HG02938 (cell line): Measurements from ENCODE around the gene RIMOC1.
"Not testable (repeated sequence)": the region's sequence is repeated elsewhere in the genome, so short reads cannot be mapped to it uniquely, and the experiment has no call there.

Experiments used
- ATAC-seq: cut with Tn5 transposase; IDR thresholded peaks from one replicate; pipeline ENCODE4 v1.9.1; 2021; ENCODE audit warnings: mild to moderate bottlenecking, moderate library complexity; ENCODE audit not compliant: unreplicated experiment

Gene RIMOC1

DNA sequence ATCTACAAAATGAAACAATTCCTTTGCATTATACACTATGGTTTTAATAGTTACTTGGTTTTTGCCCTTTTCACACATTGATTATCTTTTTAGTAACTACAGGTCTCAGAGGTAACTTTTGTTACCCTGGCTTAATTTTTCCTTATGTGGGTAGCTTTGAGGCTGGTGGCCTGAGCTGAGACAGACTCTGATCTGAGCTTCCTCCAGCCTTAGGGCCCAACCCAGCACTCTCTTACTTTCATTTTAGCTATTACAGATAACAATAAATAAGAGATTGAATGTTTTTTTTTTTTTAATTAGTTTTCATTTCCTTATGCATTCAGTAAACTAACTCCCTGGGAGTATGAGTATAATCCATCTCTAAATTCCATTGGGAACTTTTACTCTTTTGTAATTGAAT, 18.9 kb upstream of the RIMOC1 start:
- ATAC-seq: no peak

DNA sequence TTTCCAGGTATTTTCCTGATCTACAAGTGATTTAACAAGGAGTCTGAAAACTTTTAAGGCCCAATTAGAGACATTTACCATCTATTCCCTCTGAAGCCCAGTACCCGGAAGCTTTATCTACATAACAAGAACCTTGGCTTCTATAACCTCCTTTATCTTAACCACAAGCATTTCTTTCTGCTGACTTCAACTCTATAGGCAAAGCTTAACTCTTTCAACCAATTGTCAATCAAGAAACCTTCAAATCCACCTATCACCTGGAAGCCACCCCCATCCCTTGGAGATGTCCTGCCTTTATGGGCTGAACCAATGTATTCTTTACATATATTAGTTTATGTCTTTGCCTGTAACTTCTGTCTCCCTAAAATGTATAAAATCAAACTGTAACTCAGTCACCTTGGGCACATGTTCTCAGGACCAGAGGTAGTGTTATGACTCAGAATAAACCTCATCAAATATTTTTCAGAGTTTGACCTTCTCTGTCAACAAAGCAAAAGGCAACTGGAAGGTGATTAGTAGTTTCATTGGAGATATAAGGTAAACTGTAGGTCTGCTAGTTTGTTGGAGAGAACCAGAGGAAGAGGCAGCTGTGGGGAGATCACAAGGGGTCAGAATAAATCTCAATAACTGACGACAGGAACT, 13.0 kb upstream of the RIMOC1 start:
- no peak for ATAC-seq

DNA sequence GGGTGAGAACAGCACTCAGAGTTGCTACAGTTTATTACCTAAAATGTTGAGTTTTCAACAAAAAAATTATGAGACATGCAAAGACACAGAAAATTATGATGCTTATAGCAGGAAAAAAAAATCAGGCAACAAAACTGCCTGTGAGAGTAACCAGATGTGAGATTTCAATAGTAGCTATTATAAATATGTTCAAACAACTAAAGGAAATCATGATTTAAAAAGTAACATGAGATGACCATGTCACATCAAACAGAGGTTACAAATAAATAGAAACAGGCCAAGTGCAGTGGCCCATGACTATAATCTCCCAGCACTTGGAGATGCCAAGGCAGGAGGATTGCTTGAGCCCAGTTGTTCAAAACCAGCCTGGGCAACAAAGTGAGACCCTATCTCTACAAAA, 12.1 kb upstream of the RIMOC1 start:
- no peak for ATAC-seq

DNA sequence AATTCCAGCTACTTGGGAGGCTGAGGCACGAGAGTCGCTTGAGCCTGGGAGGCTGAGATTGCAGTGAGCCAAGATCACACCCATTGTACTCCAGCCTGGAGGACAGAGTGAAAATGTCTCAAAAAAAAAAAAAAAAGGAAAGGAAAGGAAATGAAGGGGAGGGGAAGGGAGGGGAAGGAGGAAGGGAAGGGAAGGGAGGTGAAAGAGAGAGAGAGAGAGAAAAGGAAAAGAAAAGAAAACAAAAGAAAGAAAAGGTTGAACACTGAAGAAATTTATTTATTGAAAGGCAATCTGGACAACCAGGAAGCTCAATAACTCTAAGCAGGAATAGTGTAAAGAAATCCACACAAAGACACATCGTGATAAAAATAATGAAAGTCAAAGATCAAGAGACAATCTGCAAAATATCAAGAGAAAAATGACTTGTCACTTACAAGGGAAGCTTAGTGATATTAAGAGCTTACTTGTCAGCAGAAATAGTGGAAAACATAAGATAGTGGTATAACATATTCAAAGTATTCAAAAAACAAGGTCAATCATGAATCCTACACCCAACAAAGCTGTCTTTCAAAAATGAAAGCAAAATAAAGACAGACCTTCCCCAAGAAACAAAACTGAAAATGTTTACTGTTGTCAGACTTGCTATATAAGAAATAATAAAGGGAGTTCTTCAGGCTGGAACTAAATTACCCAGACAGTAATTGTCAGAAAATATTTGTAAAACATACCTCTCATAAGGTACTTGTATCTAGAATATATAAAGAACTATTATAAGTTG, 10.9 kb upstream of the RIMOC1 start:
- no peak for ATAC-seq

DNA sequence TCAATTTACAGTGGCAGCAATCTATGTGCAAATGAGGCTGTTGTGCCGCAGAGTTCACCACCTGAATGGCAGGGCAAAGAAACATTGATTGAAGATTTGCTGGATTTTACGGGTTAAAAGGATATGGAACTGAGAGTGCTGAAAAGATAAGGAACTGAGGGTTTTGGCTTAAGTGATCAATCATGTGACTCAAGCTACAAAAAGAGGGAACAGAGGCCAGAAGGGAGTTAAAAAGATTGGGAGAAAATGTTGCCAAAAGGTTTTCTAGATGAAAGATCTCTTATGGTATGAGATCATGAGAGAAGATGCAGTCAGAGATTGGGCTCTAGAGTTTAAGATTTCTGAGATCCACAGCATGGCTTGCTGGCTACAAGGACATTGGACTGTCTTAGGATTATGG, 7.9 kb upstream of the RIMOC1 start:
- ATAC-seq: no peak

DNA sequence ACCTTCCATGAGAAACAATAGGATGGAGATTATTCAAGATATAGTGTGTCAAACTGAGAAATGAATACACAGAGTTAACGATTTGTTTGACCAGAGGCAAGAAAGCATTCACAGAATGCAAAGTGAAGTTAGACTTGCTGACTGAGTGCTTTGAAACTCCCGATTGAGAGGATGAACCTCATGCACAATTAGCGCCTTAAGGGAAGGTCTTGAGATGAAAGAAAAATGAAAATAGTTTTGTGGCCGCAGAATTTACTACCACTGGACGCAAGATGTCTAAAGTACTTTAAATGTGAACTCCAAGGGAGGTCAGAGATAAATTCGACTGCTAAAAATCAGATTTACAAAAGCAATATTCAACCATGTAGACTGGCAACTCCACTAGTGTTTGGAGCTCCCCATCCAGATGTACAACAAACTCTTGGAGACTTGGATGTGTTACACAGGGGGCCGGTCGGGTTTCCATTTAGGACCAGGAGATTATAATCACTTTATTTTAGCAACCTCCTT, 707 bp upstream of the RIMOC1 start:
- no peak for ATAC-seq

DNA sequence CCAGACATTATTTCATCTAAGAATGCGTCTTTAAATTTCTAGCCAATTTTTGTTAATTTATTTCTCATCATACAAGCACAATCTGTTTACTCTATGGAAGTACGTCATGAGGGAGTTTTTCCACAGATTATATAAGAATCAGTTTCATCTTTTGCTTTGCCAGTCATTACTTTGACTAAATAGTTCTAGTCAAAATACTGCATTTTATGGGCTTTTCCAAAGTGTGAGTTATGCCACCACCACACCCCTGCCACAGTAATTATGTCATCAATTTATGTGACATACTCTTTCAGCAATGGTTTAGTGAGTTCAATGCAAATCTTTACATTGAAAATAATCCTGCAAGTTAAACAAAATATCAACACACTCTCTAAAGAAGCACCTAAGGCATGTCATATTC, 2.0 kb downstream of the RIMOC1 start:
- no peak for ATAC-seq

DNA sequence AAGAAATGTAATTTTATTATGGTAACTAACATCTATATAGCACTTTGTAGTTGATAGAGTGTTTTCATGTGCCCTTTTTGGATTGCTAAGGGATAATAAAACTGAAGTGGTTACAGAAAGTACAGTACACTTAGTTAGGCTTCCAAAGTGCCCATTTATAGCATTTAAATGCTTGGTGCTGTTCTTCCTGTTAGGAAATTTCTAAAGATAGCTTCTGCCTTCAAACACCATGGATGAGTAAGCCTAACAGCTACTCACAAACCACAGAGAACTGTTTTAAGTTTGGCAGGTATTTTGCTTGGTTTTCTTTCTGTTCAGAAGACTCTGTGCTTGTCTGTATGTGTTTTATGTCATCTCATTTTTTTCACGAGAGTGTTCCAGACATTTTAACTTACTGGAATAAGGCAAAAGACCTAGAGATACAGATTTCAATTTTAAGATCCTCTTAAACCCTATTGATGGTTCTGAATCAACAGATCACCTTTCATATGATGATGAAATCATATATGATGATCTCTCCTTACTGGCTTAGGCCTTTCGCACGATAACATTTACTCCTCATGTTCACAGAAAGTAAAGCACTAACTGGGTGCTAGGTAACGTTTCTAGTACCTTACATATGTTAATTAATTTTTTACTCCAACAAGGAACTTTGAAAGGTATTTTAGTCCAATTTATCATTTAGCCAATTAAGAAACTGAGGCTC, 4.4 kb downstream of the RIMOC1 start:
- ATAC-seq: no peak

DNA sequence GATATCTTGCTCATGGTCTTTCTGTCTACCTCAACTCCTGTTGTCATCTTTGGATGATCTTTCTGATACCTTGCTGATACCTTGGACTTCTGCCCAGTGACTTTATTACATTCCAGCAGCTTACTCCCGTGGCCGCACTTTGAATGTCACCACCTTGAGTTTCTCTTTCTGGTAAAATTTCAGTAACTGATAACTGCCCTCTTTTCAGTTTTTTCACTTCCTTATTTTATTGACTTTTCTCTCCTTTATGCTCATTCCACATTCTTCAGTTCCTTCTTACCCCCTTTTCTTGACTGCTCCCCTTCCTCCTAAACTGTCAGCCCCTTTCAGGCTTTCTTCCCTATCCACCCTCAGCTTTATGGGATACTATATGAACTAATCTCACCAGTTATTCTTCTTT, 14.0 kb downstream of the RIMOC1 start:
- ATAC-seq: peak; percentile 53

DNA sequence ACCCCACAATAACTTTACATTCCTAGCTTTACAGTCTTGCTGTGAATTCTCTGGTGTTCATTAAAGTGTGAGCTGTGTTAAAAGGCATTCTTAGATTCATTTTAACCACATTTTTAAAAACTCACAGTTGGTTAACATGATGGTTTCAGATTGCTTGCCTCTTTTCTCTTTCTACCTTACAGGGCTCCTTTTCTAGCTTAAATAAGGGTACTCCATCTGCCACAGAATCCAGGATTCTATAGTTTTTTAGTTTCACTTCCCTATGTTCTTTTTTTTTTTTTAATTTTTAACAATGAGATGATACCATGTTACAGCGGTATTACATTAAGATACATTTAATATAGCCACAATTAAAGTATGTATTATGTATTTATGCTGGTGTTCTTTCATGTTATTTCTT, 17.0 kb downstream of the RIMOC1 start:
- ATAC-seq: no peak

DNA sequence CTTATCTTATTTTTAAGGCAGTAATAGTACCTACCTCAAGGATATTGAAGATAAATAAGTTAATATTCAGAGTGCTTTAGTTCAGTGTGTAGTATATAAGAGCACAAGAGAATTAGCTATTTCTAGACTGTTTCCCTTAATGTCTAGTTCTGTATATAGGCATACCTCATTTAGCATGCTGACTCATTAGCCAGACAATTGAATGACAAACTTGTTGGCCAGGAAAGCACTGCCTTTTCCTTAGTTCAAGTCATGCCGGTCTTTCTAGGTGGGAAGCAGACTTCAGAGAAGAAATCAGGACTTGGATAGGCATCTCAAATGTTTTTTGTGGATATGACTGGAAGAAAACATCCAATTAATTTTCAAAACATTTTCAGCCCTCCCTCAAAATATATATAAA, 17.7 kb downstream of the RIMOC1 start:
- ATAC-seq: no peak

DNA sequence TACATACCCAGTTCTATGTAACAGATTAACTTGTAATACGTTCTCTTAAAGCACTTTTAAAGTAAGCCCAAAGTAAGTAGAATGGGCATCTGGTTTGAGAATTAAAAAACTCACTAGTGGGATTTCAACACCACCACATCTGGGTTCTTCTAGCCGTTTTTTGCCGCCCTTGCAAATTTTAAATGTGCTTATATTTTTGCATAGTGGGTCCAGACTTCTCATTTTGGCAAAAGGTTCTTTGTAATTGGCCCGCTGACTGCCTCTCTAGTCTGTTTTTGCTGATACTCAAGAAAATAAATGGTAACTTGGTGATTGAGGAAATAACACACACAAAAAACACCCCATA, 20.4 kb downstream of the RIMOC1 start:
- no peak for ATAC-seq

DNA sequence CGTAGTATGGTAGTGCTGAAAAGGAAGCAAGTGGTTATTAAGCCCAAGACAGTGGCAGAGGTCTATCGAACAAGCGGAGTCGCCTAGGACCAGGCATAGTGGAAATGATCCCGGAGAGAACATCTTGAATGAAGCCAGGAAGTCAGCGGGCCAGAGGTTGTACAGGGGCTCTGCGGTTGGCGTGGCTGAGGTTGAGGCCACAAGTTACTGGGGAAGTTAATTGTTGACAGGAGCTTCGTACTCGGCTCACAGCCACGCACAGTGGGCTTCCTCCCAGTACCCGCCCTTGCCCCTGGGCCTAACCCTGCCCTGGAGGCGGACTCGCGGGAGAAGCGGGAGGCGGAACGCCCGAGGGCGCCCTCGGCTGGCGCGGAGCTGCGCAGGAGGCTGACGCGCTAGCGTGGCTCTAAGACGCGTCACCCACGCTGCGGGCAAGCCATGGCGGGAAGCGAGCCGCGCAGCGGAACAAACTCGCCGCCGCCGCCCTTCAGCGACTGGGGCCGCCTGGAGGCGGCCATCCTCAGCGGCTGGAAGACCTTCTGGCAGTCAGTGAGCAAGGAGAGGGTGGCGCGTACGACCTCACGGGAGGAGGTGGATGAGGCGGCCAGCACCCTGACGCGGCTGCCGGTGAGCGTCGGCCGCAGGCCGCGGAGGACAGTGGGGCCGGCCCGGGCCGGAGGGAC, 20.9 kb downstream of the RIMOC1 start, which contains the start of gene FBXO4:
Gene FBXO4, plus strand, starts transcription at position 410 of the 683 bp plus-strand sequence. Its CDS starts 29 bp downstream, at position 439.
- ATAC-seq: peak; percentile 79

DNA sequence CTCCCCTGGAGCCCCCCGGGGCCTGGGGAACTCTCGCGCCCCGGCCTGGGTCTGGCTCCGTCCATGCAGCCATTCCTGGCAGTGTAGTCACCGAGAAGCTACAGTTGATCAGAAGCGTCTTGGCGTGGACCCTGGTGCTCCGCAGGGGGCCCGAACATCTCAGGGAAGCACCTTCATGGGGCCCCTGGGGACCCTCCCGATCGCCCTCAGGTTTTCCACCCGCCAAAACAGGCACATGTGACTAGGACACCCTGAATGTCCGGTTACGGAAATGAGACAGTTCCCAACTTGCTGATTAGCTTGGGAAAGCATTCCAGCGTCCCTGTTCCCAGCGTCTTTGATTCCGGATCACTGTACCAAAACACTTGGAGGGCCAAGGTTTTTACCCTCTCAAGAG, 21.4 kb downstream of the RIMOC1 start:
- ATAC-seq: peak; percentile 28

DNA sequence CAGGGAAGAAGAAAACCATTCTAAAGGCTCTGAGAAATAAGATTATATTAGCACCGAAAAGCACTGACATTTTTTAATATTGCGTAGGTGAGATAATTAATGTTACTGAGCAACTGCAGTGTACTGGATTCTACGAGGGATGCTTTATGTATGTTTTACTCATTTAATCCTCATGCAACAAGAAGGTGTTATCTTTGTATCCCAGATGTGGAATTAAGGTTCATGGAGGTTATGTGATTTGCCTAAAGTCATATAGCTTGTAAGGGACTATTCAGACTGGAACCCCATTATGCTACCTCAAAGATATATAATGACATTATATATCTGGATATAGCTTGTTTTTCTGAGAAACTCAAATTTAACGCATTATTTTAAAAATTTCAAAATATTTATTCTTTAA, 23.5 kb downstream of the RIMOC1 start:
- no peak for ATAC-seq

DNA sequence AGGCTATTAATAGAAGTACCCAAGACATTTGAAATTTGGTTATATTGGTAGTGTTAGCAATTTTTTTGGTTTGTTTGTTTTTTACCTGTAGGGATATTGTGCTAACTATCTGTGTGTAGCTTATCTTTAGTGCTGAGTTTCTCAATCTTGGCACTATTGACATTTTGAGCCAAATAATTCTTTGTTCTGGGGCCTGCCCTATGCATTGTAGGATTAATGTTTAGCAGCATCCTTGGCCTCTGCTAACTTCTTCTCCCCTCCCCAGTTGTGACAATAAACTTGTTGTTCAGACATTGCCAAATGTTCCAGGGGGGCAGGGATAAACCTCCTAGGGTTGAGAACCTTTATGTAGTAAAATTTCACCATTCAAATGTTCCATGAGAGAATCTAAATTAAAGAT, 24.9 kb downstream of the RIMOC1 start:
- no peak for ATAC-seq

DNA sequence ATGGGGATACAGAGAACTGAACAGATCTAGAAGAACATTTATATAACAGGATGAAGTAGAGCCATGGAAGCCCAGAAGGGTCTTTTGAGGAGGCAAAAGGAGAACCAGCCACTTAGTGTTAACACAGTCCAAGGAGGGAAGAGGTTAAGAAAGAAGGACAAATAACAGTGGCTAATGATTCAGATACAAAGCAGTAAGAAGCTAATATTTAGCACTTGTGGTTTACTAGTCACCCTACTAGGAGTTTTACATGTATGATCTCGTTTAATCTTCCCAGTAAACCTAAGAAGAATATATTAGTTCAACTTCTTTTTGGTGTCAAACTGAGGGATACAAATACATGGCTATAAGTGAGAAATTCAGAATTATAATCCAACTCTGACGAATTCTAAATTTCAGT, 28.6 kb downstream of the RIMOC1 start:
- no peak for ATAC-seq

DNA sequence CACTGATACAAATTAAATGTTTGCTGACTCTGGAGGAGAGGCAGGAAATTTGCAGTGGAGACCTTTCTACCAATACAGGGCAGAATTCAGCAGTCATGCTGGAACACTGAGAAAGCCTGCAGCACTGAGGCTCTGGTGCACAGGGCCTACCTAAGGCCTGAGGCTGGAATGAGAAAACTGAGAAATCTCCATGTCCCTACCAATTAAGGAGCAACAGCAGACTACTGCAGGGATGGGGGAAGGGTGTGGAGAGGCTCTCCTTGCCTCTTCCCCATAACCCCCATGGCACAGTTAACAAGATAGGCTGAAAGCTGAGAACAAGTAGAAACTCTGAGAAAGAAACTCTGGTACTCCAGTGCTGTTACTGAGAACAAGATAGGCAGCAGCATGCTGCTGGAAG, 31.4 kb downstream of the RIMOC1 start:
- no peak for ATAC-seq

DNA sequence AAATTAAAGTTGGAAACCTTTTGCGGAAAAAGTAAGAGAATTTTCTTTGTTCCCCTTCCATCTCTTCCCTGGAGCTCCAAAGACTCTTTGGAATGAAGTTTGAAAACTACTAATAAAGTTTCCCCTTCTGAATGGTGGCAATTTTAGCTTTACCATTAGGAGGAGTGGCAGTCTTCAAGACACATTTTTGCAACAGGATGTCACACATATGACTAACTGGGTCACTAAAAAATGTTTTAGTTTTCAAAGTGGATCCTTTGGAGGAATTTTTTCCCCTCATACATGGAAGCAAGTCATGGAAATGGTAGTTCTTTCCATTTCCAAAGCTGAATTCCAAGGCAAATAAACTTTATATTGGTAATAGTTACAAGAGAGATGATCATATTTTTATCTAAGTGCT, 36.5 kb downstream of the RIMOC1 start:
- ATAC-seq: no peak

DNA sequence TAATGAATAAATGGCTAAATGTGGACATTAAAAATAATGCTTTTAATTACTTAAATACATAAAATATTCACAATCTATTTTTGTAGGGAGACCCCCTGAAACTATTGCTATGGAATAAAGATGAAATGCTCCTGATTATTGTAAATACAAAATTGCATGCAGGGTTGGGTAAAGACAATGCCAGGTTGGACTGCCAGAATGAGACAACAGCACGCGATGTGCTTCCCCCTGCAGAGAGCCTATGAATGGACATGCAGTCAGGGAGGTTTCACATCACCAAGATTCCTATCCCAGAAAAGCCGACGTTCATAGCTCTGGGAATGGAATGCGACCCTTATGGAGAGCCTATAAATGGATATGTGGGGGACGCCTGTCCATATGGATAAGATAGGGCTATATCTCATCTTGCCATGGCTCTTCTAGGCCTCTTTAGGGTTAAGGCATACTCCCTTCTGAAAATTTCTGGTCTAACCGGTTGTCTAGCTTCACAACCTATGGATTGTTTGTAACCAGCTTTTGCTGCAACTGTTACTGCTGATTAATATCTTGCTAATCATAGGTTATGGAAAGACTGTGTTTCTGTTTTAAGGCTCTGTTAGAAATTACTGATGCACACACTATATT, 41.3 kb downstream of the RIMOC1 start:
- ATAC-seq: not testable (repeated sequence)

DNA sequence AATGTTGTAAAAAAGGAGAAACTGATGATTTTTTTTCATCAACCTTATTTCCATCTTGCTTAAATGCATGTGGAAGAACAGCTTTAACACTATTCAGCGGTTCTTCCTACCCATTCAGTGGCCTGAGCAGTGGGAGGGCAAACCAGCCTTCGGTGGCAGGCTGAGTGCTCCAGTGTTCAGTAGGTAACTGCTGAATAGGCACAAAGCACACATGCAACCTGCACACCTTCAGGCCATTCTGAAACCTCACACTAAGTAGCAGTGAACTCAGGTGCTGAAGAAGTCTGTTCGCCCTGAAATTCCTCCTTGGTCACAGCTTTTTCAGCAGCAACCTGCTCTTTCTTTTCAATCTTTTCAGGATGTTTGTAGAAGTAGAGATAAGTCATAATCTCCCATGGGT, 47.1 kb downstream of the RIMOC1 start:
- no peak for ATAC-seq
